Hippocampal formation (tissue), 2 donors: Measurements from ENCODE around the gene NID2.

Experiments used
- DNase-seq, 2 donors: peaks; one replicate each; lab custom pipeline; 2025; lab: John Stamatoyannopoulos, UW

NID2 gene

DNA sequence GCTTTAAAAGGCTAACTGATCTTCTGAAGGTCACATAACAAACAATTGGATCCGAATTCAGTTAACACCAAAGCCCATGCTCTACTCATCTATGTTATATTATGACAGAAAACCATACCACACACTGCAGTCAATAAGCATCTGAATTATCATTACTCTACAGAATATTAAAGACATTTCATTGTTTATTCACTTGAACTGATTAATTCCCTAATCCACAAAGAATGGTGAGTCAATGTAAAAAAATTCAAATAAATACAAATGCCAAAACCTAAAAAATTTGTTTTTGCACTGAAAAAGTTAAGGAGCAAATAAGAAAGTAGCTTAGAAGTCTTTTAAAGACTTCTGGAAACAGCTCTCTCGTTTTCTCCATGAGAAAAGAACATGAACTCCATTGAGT lies 13.7 kb downstream of the NID2 start:
- no peak for DNase-seq

DNA sequence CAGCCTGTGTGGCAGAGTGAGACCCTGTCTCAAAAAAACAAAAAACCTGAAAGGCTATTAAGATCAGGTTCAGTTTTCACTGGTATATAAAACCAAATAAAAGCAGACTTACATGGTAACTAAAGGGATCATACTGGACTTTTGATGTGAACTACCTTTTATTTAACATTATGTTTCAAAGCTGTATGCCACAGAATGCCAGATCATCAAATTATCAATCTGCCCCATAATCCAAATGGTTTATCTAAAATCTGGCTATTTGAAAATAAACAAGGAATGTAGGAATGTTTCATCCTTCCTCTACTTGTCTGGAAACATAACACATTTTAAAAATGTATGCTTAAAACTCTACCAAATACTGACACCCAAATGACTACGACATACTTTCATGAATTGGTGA lies 14.2 kb downstream of the NID2 start:
- no peak for DNase-seq

DNA sequence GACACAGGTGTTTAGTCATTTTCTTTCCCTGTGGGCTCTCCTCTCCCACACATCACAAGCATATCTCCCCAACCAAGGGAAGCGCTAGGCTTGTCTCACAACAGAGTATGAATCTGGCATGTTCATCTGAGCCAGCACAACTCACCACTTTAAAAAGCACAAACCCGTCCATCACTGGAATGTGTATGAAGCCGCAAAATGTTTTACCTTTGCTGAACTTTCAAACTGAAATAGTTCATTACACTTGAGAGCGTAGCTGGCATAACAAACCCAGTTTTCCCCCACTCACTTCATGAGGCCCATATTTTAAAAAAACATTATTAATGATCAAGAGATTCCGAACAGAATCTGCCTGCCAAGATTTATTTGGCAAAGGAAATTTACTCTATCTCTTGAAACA lies 15.8 kb downstream of the NID2 start:
- DNase-seq: no peak

DNA sequence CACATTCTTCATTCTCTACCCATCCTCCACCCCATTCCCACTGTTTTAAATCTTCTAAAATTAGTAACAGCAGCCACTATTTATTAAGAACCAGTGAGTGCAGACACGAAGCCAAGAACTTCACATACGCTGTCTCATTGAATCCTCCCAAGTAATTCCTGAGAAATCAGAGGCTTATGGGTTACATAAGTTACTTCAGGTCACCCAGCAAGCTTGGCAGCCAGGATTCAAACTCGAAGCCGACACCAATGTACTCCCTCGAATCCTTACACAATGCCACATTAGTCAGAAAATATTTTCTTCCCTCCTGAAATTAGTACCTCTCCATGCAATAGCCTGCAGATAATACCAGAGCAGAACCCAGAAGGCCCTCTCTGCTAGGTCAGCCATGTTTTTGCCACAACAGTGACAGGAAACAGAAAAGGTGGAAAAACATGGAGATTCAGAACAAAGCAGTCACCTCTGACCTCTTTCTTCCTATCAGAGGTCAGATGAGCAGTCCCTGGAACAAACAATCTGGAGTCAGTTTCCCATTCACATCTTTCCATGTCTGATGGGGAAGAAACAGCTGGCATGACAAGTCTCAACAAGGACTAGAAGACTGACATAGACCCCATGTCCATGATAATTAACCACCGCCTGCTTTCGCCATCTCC lies 16.4 kb downstream of the NID2 start:
- DNase-seq: no peak

DNA sequence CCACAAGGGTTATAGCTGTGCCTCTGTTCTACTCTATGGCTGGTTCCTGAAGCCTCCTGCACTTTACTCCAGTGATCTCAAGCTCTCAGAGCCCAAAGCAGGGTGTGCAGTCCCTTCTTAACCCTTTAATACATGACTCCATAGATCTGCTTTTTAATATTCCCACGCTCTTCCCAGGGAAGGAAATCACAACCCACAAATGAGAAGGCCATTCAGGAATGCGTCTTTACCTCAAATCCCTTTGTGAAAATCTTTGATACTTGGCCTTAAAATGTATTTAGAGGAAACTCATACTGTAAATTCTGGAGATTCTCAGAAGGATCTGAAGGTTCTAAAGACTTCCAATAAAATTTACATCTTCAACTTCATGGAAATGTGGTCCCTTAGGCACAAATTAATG lies 17.0 kb downstream of the NID2 start:
- no peak for DNase-seq

DNA sequence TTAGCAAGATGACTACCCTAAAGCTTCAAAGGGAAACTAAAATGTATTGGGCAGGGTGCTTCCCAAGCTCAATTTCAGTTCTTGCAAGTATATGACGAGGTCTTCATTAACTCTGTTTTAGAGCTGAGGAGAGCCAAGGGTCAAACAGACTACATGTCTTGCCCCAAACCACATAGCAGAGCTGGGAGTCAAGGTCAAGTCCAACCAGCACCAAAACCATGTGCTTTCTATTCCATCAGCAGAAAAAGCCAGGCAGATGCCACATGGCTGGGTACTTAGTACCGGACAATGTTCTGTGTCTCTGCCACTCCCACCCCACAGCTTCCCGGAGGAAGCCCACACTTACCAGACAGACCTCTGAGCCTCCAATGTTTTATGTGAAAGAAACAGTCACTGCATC lies 17.6 kb downstream of the NID2 start:
- DNase-seq: no peak

DNA sequence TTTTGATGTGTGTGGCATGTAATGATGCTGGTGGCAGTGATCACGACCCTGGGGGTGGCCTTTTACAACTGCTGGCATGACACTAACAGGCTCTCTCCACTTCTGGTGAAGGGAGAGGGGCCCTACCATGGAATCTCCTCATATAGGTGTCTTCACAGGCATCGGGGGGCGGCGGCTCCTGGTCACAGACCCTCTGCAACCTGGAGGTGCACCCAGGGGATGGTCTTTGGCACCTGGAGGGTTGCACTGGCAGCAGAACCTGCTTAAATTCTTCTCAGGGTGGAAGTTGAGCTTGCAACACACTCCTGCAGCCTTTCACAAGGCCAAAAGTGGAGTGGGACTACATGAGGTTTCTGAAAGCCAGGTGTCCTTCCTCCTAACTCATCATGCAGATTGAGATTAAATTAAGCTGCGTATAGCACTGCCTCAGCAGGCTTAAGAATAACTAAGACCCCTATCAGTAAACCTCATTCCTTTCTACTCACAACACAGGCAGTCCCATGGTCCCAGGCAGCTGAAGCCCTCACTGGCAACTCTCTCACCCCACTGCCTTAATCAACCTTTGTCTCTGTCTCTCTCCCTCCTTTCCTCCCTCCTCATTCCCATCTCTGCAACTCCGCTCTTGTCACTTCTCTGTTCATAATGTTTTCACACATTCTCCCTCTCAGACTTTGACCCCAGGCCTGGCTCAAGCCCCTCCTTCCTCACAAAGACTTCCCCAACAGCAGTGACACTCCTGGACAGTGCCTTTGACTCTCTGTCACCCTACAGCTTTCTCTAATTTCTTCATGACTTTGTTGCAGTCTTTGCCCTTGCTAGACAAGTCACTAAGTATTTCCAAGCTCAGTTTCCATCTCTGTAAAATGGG lies 18.9 kb downstream of the NID2 start:
- DNase-seq: no peak

DNA sequence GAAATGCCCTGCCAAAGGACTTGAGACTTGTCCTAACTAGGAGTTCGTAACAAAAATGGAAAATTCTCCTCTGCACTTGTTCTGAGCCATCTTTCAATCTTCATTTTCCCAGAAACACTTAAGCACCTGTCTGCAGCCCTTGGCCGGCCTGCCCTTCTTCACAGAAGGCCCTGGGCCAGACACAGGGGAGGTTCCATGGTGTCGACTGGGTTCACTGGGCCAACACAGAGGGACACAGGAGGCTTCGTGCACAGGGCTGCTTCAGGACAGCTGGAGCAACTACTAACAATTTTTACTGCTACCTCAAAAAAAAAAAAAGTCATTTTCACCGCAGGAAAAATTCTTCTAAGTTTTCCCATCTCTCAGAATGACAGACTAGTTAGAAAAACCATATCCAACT lies 19.6 kb downstream of the NID2 start:
- no peak for DNase-seq

DNA sequence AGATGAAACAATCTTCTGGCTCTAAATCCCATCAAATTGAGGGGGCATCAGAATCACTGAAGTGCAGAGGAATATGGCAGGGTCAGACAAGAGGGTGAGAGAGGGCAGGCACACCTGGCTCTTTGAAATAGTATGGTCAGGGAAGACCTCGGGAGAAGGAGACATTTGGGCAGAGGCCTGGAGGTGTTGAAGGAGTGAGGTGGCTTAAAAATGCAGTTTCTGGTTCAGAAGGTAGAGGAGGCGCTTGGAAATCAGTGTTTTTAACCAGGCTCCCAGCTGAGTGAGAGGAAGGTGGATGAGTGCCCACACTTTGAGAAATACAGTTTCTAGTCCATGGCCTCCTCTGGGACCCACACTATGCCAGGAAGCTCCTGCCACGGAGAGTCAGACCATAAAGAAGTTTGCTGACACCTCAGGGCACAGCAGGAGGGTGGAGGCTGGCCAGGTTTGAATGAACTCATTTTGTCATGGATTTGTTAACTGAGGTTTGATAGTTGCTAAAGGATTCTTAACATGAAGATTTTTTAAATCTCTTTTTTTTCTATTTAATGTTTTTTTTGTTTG lies 20.1 kb downstream of the NID2 start:
- DNase-seq: no peak

DNA sequence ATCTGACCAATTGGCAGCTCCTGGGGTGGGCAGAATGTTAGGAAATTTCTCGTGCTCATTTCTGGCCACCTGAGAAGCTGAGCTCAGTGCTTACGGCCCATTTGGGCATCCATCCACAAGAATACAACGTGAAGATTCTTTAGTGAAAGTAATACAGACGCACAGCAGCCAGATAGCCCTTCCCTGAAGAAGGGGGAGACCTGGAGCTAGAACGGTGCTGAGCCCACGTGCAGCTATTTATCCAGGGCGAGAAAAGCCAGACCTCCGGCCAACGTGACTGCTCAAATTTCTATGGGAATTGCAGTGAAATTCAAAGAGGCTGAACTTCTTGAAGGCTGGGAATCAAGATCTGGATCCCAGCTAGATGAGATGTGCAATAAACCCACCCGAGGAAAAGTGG lies 20.7 kb downstream of the NID2 start:
- no peak for DNase-seq

DNA sequence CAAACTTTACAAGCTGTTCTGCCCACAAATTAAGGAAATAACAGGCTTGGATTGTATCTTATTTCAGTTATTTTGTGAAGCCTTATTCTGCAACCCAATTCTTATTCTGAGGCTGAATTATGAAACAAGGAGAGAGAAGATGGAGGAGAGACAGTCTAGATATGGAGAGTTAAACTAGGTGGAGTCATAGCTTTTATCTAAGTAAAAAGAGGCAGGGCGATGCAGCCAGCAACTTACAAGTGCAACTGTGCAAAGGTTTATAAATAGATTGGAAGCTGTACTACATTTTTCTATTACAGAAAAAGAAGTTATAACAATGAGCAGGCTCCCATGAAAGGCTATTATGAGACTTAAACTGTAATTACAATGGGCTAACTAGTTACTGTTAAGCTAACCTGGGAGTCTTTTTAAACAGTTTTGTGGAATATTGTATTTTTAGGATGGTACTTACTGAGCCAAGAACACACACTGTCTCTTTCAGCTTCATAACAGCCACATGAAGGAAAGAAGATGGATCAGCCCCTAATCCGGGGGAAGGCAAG lies 22.4 kb downstream of the NID2 start:
- no peak for DNase-seq

DNA sequence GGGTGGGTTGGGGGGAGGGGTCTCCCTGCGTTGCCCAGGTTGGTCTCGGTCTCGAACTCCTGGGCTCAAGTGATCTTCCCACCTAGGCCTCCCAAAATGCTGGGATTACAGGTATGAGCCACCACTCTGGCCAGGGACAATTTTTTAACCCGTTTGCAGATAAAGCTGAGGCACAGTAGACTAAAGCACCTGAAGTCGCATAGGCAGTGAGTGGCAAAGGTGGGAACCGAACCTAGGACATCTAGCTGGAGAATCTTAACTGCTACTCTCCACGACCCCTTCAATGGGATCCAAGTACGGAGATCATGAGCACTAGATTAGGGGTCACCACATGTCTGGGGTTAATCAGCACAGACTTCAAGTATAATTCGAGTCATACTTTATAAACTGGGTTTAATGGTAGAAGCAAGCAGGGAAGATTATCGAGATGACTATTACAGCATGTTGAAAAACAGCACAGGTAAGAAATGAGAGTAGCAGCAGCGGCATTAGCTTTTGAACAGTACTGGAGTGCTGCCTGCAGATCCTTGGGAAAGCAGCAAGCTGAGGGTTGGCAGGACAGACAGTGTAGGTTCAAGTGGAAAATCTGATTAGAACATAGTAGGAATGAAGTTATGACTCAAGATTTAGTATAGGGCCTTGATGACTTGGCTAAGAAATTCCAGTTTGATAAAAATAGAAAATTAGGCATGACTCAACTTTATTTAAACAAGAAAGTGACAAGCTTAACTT lies 23.9 kb downstream of the NID2 start:
- no peak for DNase-seq

DNA sequence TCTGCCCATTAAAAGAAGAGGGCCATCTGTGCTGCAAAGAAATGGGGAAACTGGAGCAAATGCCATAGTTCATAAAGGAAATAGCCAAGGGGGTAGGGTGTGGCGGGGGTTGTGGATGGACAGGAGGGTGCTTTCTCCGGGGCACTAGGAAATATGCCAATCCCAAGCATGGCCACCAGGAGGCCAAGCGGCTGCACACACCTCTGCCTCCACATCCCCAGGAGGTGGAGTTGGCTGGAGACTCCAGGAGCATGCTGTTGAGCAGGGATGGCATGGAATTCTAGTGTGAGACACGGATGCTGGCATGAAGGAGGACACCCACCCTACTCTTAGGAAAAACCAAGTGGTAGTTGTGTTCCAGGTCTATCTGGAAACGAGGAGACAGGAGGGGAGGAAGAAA lies 25.2 kb downstream of the NID2 start:
- DNase-seq: no peak

DNA sequence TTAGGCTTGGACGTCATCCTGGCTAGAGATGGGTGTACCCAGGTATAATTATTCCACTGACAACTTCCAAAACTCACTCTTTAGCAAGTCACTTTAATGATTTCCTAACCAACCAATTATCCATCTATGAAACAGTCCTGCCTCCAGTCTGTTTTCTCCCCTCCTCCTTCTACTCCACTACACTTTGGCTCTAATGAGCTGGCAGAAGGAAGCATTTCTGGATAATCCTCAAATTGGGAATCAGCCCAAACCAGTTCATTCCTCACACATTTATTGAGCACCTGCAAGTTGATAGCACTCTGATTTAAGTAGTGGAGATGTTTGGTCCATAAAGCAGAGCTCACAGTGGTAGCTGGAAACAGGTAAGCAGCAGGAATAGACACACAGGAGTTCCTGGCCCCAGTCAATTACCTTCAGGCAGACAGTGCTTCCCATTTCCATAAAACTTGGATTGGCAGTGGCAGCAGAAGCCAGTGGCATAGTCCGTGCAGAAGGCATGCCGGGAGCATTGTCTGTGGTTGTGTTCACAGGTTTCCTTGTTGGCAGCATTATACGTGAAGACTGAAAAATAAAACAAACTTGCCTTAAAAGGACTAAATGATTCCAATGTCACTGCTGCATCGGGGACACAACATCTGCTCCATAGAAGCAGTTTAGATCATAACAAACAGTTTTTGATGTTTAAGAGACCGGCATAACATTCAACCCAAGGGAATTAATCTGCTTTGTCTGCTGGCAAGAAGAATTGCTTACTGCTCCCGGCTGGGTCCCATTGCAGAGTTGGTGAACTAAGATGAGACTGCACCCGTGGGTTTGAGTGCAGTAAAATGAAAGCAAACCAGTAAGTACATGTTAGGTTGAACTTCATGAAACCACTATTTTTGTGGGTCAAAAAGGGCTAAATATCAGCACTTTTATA lies 26.2 kb downstream of the NID2 start:
- no peak for DNase-seq

DNA sequence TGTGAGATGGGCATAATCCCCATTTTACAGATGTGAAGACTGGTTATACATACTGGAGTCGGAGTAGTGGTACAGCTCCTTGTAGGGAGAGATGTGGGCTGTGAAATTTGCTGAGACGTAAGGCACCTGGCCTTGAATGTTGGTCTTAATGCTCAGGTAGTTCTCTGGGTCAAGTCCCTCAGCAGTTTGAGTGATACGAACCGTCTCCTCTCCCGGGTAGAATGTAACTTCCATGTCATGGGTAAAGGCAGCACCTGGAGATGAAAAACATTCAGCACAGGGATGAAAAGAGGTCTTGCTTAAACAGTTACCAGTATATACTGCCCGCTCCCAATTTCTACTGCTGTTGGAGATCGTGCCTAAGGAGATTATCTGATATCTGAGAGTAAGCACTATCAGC lies 28.3 kb downstream of the NID2 start:
- no peak for DNase-seq

DNA sequence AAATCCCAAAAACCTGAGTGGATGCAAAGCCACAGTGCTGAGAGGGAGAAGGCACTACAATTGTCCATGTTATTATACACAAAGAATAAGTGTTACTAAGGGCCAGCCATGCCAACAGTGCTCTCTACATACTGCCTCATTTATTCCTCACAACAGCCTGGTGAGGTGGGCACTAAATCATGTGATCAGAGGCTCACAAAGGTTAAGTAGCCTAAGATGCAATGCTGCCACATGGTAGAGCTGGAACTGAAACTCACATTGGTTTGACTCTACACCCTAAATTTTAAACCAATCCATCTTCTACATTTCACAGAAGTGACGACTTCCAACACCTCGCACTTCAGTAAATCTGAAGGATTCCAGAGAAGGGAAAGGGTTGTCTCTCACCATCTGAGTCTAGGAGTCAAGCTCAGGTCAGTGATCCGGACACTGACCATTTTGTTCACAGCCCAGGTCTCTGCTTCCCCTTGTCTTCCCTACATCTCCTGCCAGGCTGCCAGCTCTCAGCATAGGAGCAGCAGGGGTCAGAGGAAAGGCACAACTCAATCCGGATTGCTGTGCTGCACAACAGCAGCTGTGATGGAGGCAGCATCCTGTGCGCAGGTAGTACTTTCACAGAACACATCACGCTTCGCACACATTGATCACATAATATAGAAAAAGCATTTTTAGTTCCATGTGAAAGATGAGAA lies 29.6 kb downstream of the NID2 start:
- DNase-seq: no peak

DNA sequence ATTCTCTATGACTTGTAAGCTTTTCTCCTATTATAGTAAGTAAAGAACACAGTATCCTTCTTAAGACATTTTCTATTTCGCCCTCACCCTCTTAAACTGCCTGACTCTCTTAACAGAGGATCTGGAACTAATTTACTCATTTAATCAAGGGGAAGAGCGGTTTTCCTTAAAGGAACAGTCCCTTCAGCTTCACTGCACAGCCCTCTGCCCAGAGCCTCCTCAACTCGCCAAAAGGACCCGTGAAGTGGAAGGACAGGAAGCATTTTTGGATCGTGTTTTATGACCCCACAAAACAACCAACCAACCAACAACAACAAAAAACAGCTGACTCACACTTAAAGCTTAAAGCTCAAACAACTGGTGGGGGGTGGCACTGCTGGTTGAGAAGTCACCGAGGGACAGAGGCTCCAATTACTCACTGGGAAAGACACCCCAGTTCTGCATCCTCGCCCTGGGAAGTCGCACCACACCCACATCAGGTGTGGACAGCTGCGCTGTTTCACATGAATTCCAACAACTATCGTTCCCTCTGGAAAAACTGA lies 35.7 kb downstream of the NID2 start:
- DNase-seq: no peak

DNA sequence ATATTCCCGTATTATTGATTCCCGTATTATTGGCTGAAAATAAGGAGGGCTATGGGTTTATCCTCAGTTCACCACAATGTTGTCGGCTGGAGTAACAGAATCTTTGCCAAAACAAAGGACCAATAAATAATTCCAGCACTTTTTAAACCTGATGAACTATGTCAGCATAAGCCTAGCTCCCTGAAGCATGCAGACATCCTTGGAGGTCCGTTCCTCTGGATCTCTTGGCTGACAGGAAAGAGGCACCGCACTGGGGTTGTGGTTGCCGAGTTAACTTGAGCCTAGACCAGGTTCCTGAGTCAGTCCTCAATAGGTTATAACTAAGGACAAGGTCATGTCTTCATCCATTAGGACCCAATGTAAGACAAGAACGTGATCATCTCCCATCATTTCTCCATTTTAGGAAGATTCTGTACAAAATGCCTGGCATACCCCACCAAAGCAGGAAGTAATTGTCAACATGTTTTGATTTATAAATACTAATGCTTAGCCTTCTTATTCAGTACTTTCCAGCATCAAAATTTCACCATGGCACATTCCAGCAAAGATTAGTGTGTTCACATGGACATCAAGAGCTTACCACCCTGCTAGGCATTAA lies 36.6 kb downstream of the NID2 start:
- no peak for DNase-seq

DNA sequence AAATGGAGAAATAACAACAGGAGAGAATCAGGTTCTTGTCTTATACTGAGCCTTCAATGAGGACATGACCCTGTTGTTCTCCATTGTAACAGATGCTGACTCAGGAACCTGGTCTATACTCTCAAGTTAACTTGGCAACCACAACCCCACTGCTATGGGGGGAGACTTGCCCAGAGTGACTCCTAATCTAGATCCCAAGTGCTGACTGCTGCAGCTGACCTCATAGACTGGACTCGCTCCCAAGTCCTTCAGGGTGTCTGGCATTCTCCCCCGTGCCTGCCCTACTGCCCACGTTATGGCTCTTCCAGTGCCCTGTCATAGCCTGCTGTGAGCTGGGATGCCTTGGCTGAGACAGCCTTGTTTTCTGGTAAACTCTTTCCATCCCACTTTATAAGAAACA lies 37.1 kb downstream of the NID2 start:
- DNase-seq: no peak

DNA sequence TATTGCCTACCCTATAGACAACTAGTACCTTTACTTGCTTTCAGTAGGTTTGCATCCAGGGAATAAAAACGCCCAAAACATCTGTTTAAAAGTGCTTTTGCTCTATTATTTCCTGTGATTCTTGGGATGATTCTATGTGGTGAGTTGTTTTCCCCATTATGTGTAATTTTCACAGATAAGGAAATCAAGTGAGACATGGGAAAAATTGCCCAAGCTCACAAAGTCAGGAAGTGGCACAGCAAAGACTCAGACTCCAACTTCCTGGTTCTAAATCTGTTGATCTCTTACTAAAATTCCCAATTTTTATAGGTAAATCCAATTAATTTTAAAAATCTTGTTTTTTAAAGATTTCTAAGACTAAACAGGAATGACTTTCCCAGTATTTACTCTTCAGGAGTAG lies 39.0 kb downstream of the NID2 start:
- no peak for DNase-seq
